ENCODE measurements around the gene SYNPR.

GRCh38 chr3:63571682-63572081 lies 293.6 kb downstream of the SYNPR start:
- TF ChIP-seq CTCF (conservative IDR thresholded peaks at IDR 0.05; ENCODE audit: low read depth, low read length) (no peak), EZH2 (IDR thresholded peaks at IDR 0.05; ENCODE audit: borderline replicate concordance, low read depth, low read length, poor library complexity, severe bottlenecking) (no peak)

Measured in A673 (cell line).